ENCODE measurements around the gene AGBL4.

GRCh38 chr1:49306507-49307070 lies 717.2 kb downstream of the AGBL4 start:
- TF ChIP-seq GATA3 (IDR thresholded peaks at IDR 0.05; ENCODE audit: low read depth, low read length) (no peak), GATA2 (IDR thresholded peaks at IDR 0.05; ENCODE audit: low read depth, low read length) (no peak)

All from SH-SY5Y (cell line).